ENCODE results near the gene ASCL2. TPM values are rescaled to one million over a fixed set of nuclear protein-coding genes. Genes with fewer than 3 reads are reported as not detected.

The ASCL2 gene
- total and polyA plus RNA-seq, 7 donors, result 0.03 to 0.08 TPM; not detected in 5

GRCh38 chr11:2233693-2234455 lies 36.5 kb downstream of the ASCL2 start:
- H3K9me3 ChIP-seq, result peaks cover 7% of the 10 kb centered on the region
- ATAC-seq, result no peak
- intact Hi-C loops (cut with DNase I), result no loop called here
- no peak for DNase-seq
- WGBS, 3 donors, result 83 to 87% (median 85%) methylated on average over 10 of the region's 10 CpGs
- no peaks in the 10 kb centered on the region for H3K4me1 ChIP-seq
- no peak for TF ChIP-seq CTCF (IDR thresholded peaks at IDR 0.05)
- H3K4me3 ChIP-seq, result no peak overlapping the region
- no peaks in the 10 kb centered on the region for H3K27me3 ChIP-seq (ENCODE audit: insufficient read depth in 3 of 3, low read length in 2 of 3)
- no peak overlapping the region for H3K27ac ChIP-seq
- no peaks in the 10 kb centered on the region for H3K36me3 ChIP-seq (ENCODE audit: insufficient read depth in 1 of 2, low read depth in 1 of 2)

GRCh38 chr11:2229713-2230297 lies 40.6 kb downstream of the ASCL2 start:
- no peak for ATAC-seq
- WGBS, 3 donors, result 79 to 92% (median 85%) methylated on average over 2 of the region's 2 CpGs
- H3K36me3 ChIP-seq (ENCODE audit: insufficient read depth in 1 of 2, low read depth in 1 of 2), result no peaks in the 10 kb centered on the region
- no peaks in the 10 kb centered on the region for H3K27me3 ChIP-seq (ENCODE audit: insufficient read depth in 3 of 3, low read length in 2 of 3)
- no peaks in the 10 kb centered on the region for H3K4me1 ChIP-seq
- H3K27ac ChIP-seq, result no peak overlapping the region
- H3K9me3 ChIP-seq, result peaks cover 7% of the 10 kb centered on the region
- DNase-seq, result no peak
- no peak for TF ChIP-seq CTCF (IDR thresholded peaks at IDR 0.05)
- intact Hi-C loops (cut with DNase I), result no loop called here
- no peak overlapping the region for H3K4me3 ChIP-seq

GRCh38 chr11:2224254-2224653 lies 46.1 kb downstream of the ASCL2 start:
- Histone ChIP-seq H3K36me3 (ENCODE audit: insufficient read depth in 1 of 2, low read depth in 1 of 2) (no peaks in the 10 kb centered on the region), H3K4me3 (no peak overlapping the region), H3K27me3 (ENCODE audit: insufficient read depth in 3 of 3, low read length in 2 of 3) (peaks cover 0 to 15% (median 3%) of the 10 kb centered on the region in 3 donors), H3K27ac (no peak overlapping the region), H3K4me1 (no peaks in the 10 kb centered on the region), H3K9me3 (no peaks in the 10 kb centered on the region)
- ATAC-seq, result no peak
- intact Hi-C loops (cut with DNase I), result no loop called here
- TF ChIP-seq CTCF (IDR thresholded peaks at IDR 0.05), result no peak
- 95 to 100% (median 98%) methylated on average over 1 of the region's 1 CpG for WGBS, 3 donors
- no peak for DNase-seq

- Histone ChIP-seq H3K27me3 (ENCODE audit: insufficient read depth in 3 of 3, low read length in 2 of 3) (peaks cover 0 to 15% (median 3%) of the 10 kb centered on the region in 3 donors), H3K36me3 (ENCODE audit: insufficient read depth in 1 of 2, low read depth in 1 of 2) (no peaks in the 10 kb centered on the region), H3K9me3 (no peaks in the 10 kb centered on the region), H3K4me3 (no peak overlapping the region), H3K4me1 (no peaks in the 10 kb centered on the region), H3K27ac (no peak overlapping the region)
- WGBS, 3 donors, result 62 to 70% (median 62%) methylated on average over 5 of the region's 5 CpGs
- TF ChIP-seq CTCF (IDR thresholded peaks at IDR 0.05), result no peak
- DNase-seq (no peak), ATAC-seq (no peak)
- intact Hi-C loops (cut with DNase I), result no loop called here
Measured at GRCh38 chr11:2223153-2223794, 47.1 kb downstream of the ASCL2 start.

Measured in psoas muscle (tissue), 8 donors.